GM12878 (cell line): ENCODE measurements around the gene ZNF189.

Experiments
- ATF2 ChIP-seq: IDR thresholded peaks from 2 replicates; pipeline ENCODE4 v1.6.1; 2012; ENCODE audit warnings: low read length, inconsistent platforms
- CREB1 ChIP-seq: IDR thresholded peaks from 2 replicates; pipeline ENCODE4 v1.6.1; 2012; ENCODE audit warnings: low read depth, mild to moderate bottlenecking, inconsistent platforms
- CTCF ChIP-seq, 3 experiments: IDR thresholded peaks in 2 of 3; conservative IDR thresholded peaks in 1 of 3; 2 replicates each; pipeline ENCODE4 v1.5.1; 2011; ENCODE audit warnings: low read depth in 3 of 3, low read length in 3 of 3, mild to moderate bottlenecking in 3 of 3, control low read depth in 2 of 3, moderate library complexity in 2 of 3, inconsistent platforms in 1 of 3, mixed read lengths in 1 of 3; ENCODE audit not compliant: control insufficient read depth in 2 of 3, insufficient read depth in 1 of 3; ENCODE audit errors: extremely low read depth in 1 of 3
- ESRRA ChIP-seq: IDR thresholded peaks from 2 replicates; pipeline ENCODE4 v1.6.1; 2012; ENCODE audit warnings: mild to moderate bottlenecking, low read length, improper control_type of control experiment
- FOS ChIP-seq: IDR thresholded peaks from 3 replicates; pipeline ENCODE4 v1.6.1; 2011; ENCODE audit warnings: borderline replicate concordance; ENCODE audit not compliant: insufficient read length; ENCODE audit errors: extremely low read depth
- SIN3A ChIP-seq: IDR thresholded peaks from 2 replicates; pipeline ENCODE4 v1.6.1; 2012; ENCODE audit warnings: low read depth, low read length, improper control_type of control experiment
- ZBTB4 ChIP-seq: fragments of 450-650 bp; formaldehyde crosslinking; IDR thresholded peaks from 2 replicates; pipeline ENCODE4 v1.4.0; 2022; ENCODE audit warnings: mild to moderate bottlenecking, moderate library complexity

- no peak for TF ChIP-seq SIN3A
- TF ChIP-seq ESRRA: no peak
- TF ChIP-seq ZBTB4 (CRISPR knock-in tag): no peak
- no peak for TF ChIP-seq CREB1
- no peak for TF ChIP-seq ATF2
- TF ChIP-seq FOS: no peak
- TF ChIP-seq CTCF (IDR thresholded peaks at IDR 0.05 in 2 of 3, conservative IDR thresholded peaks at IDR 0.05 in 1 of 3; ENCODE audit: control insufficient read depth in 2 of 3, extremely low read depth in 1 of 3, insufficient read depth in 1 of 3, low read depth in 3 of 3, low read length in 3 of 3): no peak
These were observed 38.0 kb upstream of the ZNF189 start for GRCh38 chr9:101360647-101361046.
